Measurements from ENCODE around the gene HJV. TPM values are rescaled to one million over a fixed set of nuclear protein-coding genes. Genes with fewer than 3 reads are reported as not detected.

The HJV gene
- total RNA-seq, 1 donor from 2014 or later: not detected

GRCh38 chr1:145980457-145980994 lies 41.0 kb downstream of the HJV start:
- TF ChIP-seq CTCF (IDR thresholded peaks at IDR 0.05): no peak
- Histone ChIP-seq H3K27me3 (ENCODE audit: low read depth) (no peaks in the 10 kb centered on the region), H3K27ac (peak overlapping the region; percentile 96), H3K4me3 (peak overlapping the region; percentile 44), H3K36me3 (no peaks in the 10 kb centered on the region), H3K9me3 (no peaks in the 10 kb centered on the region), H3K4me1 (peaks cover 82% of the 10 kb centered on the region)
- no peak for DNase-seq
- intact Hi-C loops (cut with DNase I): no loop called here
- no peak for ATAC-seq

- peak overlapping the region; percentile 44 for H3K4me3 ChIP-seq
- H3K27ac ChIP-seq: peak overlapping the region; percentile 96
- peaks cover 76% of the 10 kb centered on the region for H3K4me1 ChIP-seq
- no peaks in the 10 kb centered on the region for H3K36me3 ChIP-seq
- intact Hi-C loops (cut with DNase I): loop anchor here (5.0 kb wide), 1 partner anchor 32 kb away; no protein-coding TSS in a partner anchor
- DNase-seq (no peak), ATAC-seq (peak; percentile 34 to 38)
- no peak for TF ChIP-seq CTCF (IDR thresholded peaks at IDR 0.05)
- H3K27me3 ChIP-seq (ENCODE audit: low read depth): no peaks in the 10 kb centered on the region
- H3K9me3 ChIP-seq: no peaks in the 10 kb centered on the region
These were observed 41.6 kb downstream of the HJV start for GRCh38 chr1:145979746-145980456.

- Histone ChIP-seq H3K9me3 (no peaks in the 10 kb centered on the region), H3K4me3 (peak overlapping the region; percentile 44), H3K27ac (peak overlapping the region; percentile 96), H3K27me3 (ENCODE audit: low read depth) (no peaks in the 10 kb centered on the region), H3K4me1 (peaks cover 68% of the 10 kb centered on the region), H3K36me3 (no peaks in the 10 kb centered on the region)
- intact Hi-C loops (cut with DNase I): loop anchor here (5.0 kb wide), 1 partner anchor 33 kb away; no protein-coding TSS in a partner anchor
- ATAC-seq: peak; percentile 97
- peak; percentile 93 for DNase-seq
- TF ChIP-seq CTCF (IDR thresholded peaks at IDR 0.05): peak; percentile 17
These were observed 42.4 kb downstream of the HJV start for GRCh38 chr1:145978854-145979745.

GRCh38 chr1:145978471-145978853 lies 43.1 kb downstream of the HJV start:
- no peak for TF ChIP-seq CTCF (IDR thresholded peaks at IDR 0.05)
- H3K9me3 ChIP-seq: no peaks in the 10 kb centered on the region
- H3K27ac ChIP-seq: peak overlapping the region; percentile 96
- peaks cover 62% of the 10 kb centered on the region for H3K4me1 ChIP-seq
- DNase-seq (no peak), ATAC-seq (no peak)
- intact Hi-C loops (cut with DNase I): loop anchor here (5.0 kb wide), 1 partner anchor 34 kb away; no protein-coding TSS in a partner anchor
- H3K4me3 ChIP-seq: peak overlapping the region; percentile 44
- H3K27me3 ChIP-seq (ENCODE audit: low read depth): no peaks in the 10 kb centered on the region
- H3K36me3 ChIP-seq: no peaks in the 10 kb centered on the region
